Measurements from ENCODE around the gene ACY1.

- TF ChIP-seq CTCF (IDR thresholded peaks at IDR 0.05) = peak; percentile 17 to 80 (median 62)
- TF ChIP-seq POLR2A (IDR thresholded peaks at IDR 0.05) = no peak
These were observed 940 bp upstream of the ACY1 start for GRCh38 chr3:51982352-51982837.

Measured in body of pancreas (tissue), 4 donors.